OCI-LY7 (cell line): ENCODE data around the gene TEKTIP1. TPM values are rescaled to one million over a fixed set of nuclear protein-coding genes. Genes with fewer than 3 reads are reported as not detected.

Experiments used
- BruUV-seq: library from RNA; stranded (reverse); fragments of 400-500 nt; replicated peaks from 2 replicates; lab custom pipeline; 2021; lab: Mats Ljungman, UMichigan
- CTCF ChIA-PET: fragments of 300-600 bp; sonication (Branson Sonifier 250); formaldehyde crosslinking; loops from one replicate; lab custom pipeline; 2022; ENCODE audit warnings: antibody characterized with exemption; ENCODE audit not compliant: unreplicated experiment; lab: Charles Lee
- POLR2A ChIA-PET: fragments of 300-600 bp; sonication (Branson Sonifier 250); formaldehyde crosslinking; loops from one replicate; lab custom pipeline; 2022; ENCODE audit warnings: antibody characterized with exemption; lab: Charles Lee
- DNase-seq: peaks from one replicate; pipeline ENCODE4 v3.0.0-alpha.2; 2015; ENCODE audit warnings: low spot score
- H2AFZ ChIP-seq: fragments of 200-600 bp; sonication (generic), shearing (Covaris generic); 2 replicates; pipeline ENCODE4 v1.6.1; 2014; ENCODE audit warnings: mild to moderate bottlenecking, antibody characterized with exemption, low read length, moderate library complexity
- H3K27ac ChIP-seq: fragments of 200-600 bp; sonication (generic); 2 replicates; pipeline ENCODE4 v1.5.1; 2014; ENCODE audit warnings: mixed run types, low read depth, mild to moderate bottlenecking, moderate library complexity, low read length, inconsistent platforms; ENCODE audit not compliant: poor library complexity, severe bottlenecking
- H3K36me3 ChIP-seq: fragments of 200-600 bp; sonication (generic); 2 replicates; pipeline ENCODE4 v1.6.1; 2014; ENCODE audit warnings: mild to moderate bottlenecking, antibody characterized with exemption, low read length, moderate library complexity, mixed read lengths; ENCODE audit not compliant: insufficient read depth
- H3K4me1 ChIP-seq: fragments of 200-600 bp; sonication (generic); 2 replicates; pipeline ENCODE4 v1.5.1; 2014; ENCODE audit warnings: mild to moderate bottlenecking, low read length; ENCODE audit not compliant: insufficient read depth, poor library complexity, severe bottlenecking
- H3K4me2 ChIP-seq: fragments of 200-600 bp; sonication (generic); 2 replicates; pipeline ENCODE4 v1.6.1; 2014; ENCODE audit warnings: mild to moderate bottlenecking, low read length
- H3K4me3 ChIP-seq: fragments of 200-600 bp; sonication (generic); 2 replicates; pipeline ENCODE4 v1.5.1; 2014; ENCODE audit warnings: mild to moderate bottlenecking, low read depth, low read length; ENCODE audit not compliant: poor library complexity, severe bottlenecking
- H3K79me2 ChIP-seq: fragments of 200-600 bp; sonication (generic); 2 replicates; pipeline ENCODE4 v1.6.1; 2016; ENCODE audit warnings: low read depth, mild to moderate bottlenecking, low read length, moderate library complexity, mixed read lengths; ENCODE audit not compliant: insufficient read depth
- H3K9me2 ChIP-seq: fragments of 200-600 bp; sonication (generic); 2 replicates; pipeline ENCODE4 v1.6.1; 2016; ENCODE audit warnings: mild to moderate bottlenecking, low read length, mixed read lengths; ENCODE audit not compliant: insufficient read depth
- H3K9me3 ChIP-seq: fragments of 200-600 bp; sonication (generic); 2 replicates; pipeline ENCODE4 v1.6.1; 2014; ENCODE audit warnings: mild to moderate bottlenecking, mixed run types, low read length, mixed read lengths
- H4K20me1 ChIP-seq: fragments of 200-600 bp; sonication (generic); 2 replicates; pipeline ENCODE4 v1.6.1; 2014; ENCODE audit warnings: mild to moderate bottlenecking, antibody characterized with exemption, low read length, moderate library complexity, mixed read lengths; ENCODE audit not compliant: insufficient read depth
- CTCF ChIP-seq: fragments of 200-600 bp; sonication (generic); conservative IDR thresholded peaks from 2 replicates; pipeline ENCODE4 v1.5.1; 2014; ENCODE audit warnings: mild to moderate bottlenecking, antibody characterized with exemption, low read length, moderate library complexity, mixed read lengths
- EZH2phosphoT487 ChIP-seq: fragments of 200-600 bp; sonication (generic); IDR thresholded peaks from 2 replicates; pipeline ENCODE4 v1.6.1; 2018; ENCODE audit warnings: low read depth, borderline replicate concordance, mild to moderate bottlenecking, mixed run types, antibody characterized with exemption, low read length, moderate library complexity, mixed read lengths
- intact Hi-C: fragments of 100-400 bp; cut with micrococcal nuclease; formaldehyde crosslinking; loops from one replicate; pipeline ENCODE4 v1.10.0; 2022; ENCODE audit not compliant: unreplicated experiment
- small RNA-seq: library from RNA; depleted of rRNA; stranded (forward); fragments of <200 nt; gene quantifications from one replicate; pipeline ENCODE3, GENCODE V24; 2014
- total RNA-seq, 2 experiments: library from RNA; depleted of rRNA in 1 of 2; stranded (reverse); fragments of >200 nt in 1 of 2; shearing (Covaris generic) in 1 of 2; gene quantifications; 2 replicates each; pipeline ENCODE4 v1.2.3, GENCODE V29; 2014 to 2022

The TEKTIP1 gene
- total RNA-seq, 2 experiments from 2014 or later, result 0.44 to 7.0 TPM

DNA sequence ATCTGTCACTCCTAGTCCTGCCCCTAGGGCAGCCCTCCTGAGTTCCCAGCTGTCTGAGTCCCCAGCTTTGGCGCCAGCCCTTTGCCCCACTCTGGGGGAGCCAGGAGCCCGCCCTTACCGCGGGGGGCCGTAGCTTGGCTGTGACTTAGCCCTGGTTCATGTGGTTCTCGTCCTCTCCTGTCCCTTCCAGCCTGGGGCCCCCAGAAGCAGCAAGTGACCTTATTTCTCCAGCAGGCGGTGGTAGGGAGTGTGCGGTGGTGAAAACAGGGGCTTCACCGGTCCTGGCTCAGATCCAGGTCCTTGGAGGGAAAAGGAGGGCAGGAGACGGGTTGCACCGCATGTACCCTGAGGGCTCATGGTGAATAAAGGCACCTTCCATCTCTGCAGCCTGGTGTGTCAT lies 54.2 kb downstream of the TEKTIP1 start:
- no peaks in the 10 kb centered on the region for H3K36me3 ChIP-seq
- ChIA-PET CTCF (no interaction called here), POLR2A (no interaction called here)
- no peaks in the 10 kb centered on the region for H3K79me2 ChIP-seq
- no peaks in the 10 kb centered on the region for H4K20me1 ChIP-seq
- no peaks in the 10 kb centered on the region; the same call in 1 of the 2 replicates for H3K9me3 ChIP-seq
- intact Hi-C loops, result no loop called here
- no peaks in the 10 kb centered on the region for H3K4me1 ChIP-seq
- no peak overlapping the region for H2AFZ ChIP-seq
- H3K9me2 ChIP-seq, result no peaks in the 10 kb centered on the region
- no peak overlapping the region for H3K27ac ChIP-seq
- TF ChIP-seq EZH2phosphoT487 (no peak), CTCF (no peak)
- no peak for DNase-seq
- H3K4me3 ChIP-seq, result no peak overlapping the region
- H3K4me2 ChIP-seq, result no peak overlapping the region
- BruUV-seq, result no TSS peak

Small RNA genes lying within 50 kb of the gene (small RNA-seq; reads per million reads assigned to genes)
- gene AC005786.1 (not detected), gene RF00212 (not detected)

Other genes starting within 250 kb of the TEKTIP1 start
- gene NFIC, start 172.6 kb upstream of the TEKTIP1 start, total RNA-seq (2014; rRNA removed; shearing (Covaris generic)), result 1.0 and 1.7 TPM in 2 replicates
- 1.5 and 1.8 TPM in 2 replicates for gene NFIC, start 172.6 kb upstream of the TEKTIP1 start, total RNA-seq (2022)
- 9.9 and 14.4 TPM in 2 replicates for gene SMIM24, start 58.6 kb upstream of the TEKTIP1 start, total RNA-seq (2014; rRNA removed; shearing (Covaris generic))
- 6.8 and 11.3 TPM in 2 replicates for gene SMIM24, start 58.6 kb upstream of the TEKTIP1 start, total RNA-seq (2022)
- not detected in 2 replicates for gene SMIM44, start 55.7 kb upstream of the TEKTIP1 start, total RNA-seq (2014; rRNA removed; shearing (Covaris generic))
- gene SMIM44, start 55.7 kb upstream of the TEKTIP1 start, total RNA-seq (2022), result not detected in 2 replicates
- 12.3 and 13.1 TPM in 2 replicates for gene DOHH, start 38.5 kb upstream of the TEKTIP1 start, total RNA-seq (2014; rRNA removed; shearing (Covaris generic))
- 9.8 and 11.3 TPM in 2 replicates for gene DOHH, start 38.5 kb upstream of the TEKTIP1 start, total RNA-seq (2022)
- 39.8 and 61.2 TPM in 2 replicates for gene FZR1, start 32.9 kb upstream of the TEKTIP1 start, total RNA-seq (2014; rRNA removed; shearing (Covaris generic))
- gene FZR1, start 32.9 kb upstream of the TEKTIP1 start, total RNA-seq (2022), result 65.3 and 67.9 TPM in 2 replicates
- 74.4 and 79.4 TPM in 2 replicates for gene MFSD12, start 18.4 kb downstream of the TEKTIP1 start, total RNA-seq (2014; rRNA removed; shearing (Covaris generic))
- 72.6 and 78.8 TPM in 2 replicates for gene MFSD12, start 18.4 kb downstream of the TEKTIP1 start, total RNA-seq (2022)
- 105 and 119 TPM in 2 replicates for gene HMG20B, start 33.8 kb downstream of the TEKTIP1 start, total RNA-seq (2014; rRNA removed; shearing (Covaris generic))
- 91.0 and 108 TPM in 2 replicates for gene HMG20B, start 33.8 kb downstream of the TEKTIP1 start, total RNA-seq (2022)
- not detected in 2 replicates for gene GIPC3, start 46.3 kb downstream of the TEKTIP1 start, total RNA-seq (2014; rRNA removed; shearing (Covaris generic))
- gene GIPC3, start 46.3 kb downstream of the TEKTIP1 start, total RNA-seq (2022), result not detected in 2 replicates
- gene TBXA2R, start 67.7 kb downstream of the TEKTIP1 start, total RNA-seq (2014; rRNA removed; shearing (Covaris generic)), result not detected in 2 replicates
- gene TBXA2R, start 67.7 kb downstream of the TEKTIP1 start, total RNA-seq (2022), result not detected in 2 replicates
- gene CACTIN, start 87.6 kb downstream of the TEKTIP1 start, total RNA-seq (2014; rRNA removed; shearing (Covaris generic)), result 35.9 and 38.6 TPM in 2 replicates
- 33.0 and 34.2 TPM in 2 replicates for gene CACTIN, start 87.6 kb downstream of the TEKTIP1 start, total RNA-seq (2022)
- gene PIP5K1C, start 161.3 kb downstream of the TEKTIP1 start, total RNA-seq (2014; rRNA removed; shearing (Covaris generic)), result 6.3 and 7.6 TPM in 2 replicates
- 13.7 and 15.1 TPM in 2 replicates for gene PIP5K1C, start 161.3 kb downstream of the TEKTIP1 start, total RNA-seq (2022)
- gene TJP3, start 169.2 kb downstream of the TEKTIP1 start, total RNA-seq (2014; rRNA removed; shearing (Covaris generic)), result 0.69 and 1.8 TPM in 2 replicates
- gene TJP3, start 169.2 kb downstream of the TEKTIP1 start, total RNA-seq (2022), result 1.8 and 2.3 TPM in 2 replicates
- gene APBA3, start 222.5 kb downstream of the TEKTIP1 start, total RNA-seq (2014; rRNA removed; shearing (Covaris generic)), result 34.7 and 40.4 TPM in 2 replicates
- gene APBA3, start 222.5 kb downstream of the TEKTIP1 start, total RNA-seq (2022), result 25.1 and 28.7 TPM in 2 replicates
- 88.7 and 93.1 TPM in 2 replicates for gene MRPL54, start 223.5 kb downstream of the TEKTIP1 start, total RNA-seq (2014; rRNA removed; shearing (Covaris generic))
- 60.4 and 66.6 TPM in 2 replicates for gene MRPL54, start 223.5 kb downstream of the TEKTIP1 start, total RNA-seq (2022)
- not detected in 2 replicates for gene RAX2, start 233.1 kb downstream of the TEKTIP1 start, total RNA-seq (2014; rRNA removed; shearing (Covaris generic))
- gene RAX2, start 233.1 kb downstream of the TEKTIP1 start, total RNA-seq (2022), result not detected in 2 replicates
- not detected in 2 replicates for gene MATK, start 247.2 kb downstream of the TEKTIP1 start, total RNA-seq (2014; rRNA removed; shearing (Covaris generic))
- not detected in 2 replicates for gene MATK, start 247.2 kb downstream of the TEKTIP1 start, total RNA-seq (2022)